A549 treated with DMSO at 1 μM for 4 hours (cell line): ENCODE results near the gene TAF11L3. TPM values are rescaled to one million over a fixed set of nuclear protein-coding genes. Genes with fewer than 3 reads are reported as not detected.

Experiments used
- total RNA-seq: library from RNA; stranded (reverse); fragments of 200-300 nt; extraction: Qiagen RNA extraction; gene quantifications from 5 replicates; pipeline ENCODE4 v1.2.3, GENCODE V29; 2022; ENCODE audit warnings: low read depth

TAF11L3 gene
- not detected in 5 replicates for total RNA-seq

DNA sequence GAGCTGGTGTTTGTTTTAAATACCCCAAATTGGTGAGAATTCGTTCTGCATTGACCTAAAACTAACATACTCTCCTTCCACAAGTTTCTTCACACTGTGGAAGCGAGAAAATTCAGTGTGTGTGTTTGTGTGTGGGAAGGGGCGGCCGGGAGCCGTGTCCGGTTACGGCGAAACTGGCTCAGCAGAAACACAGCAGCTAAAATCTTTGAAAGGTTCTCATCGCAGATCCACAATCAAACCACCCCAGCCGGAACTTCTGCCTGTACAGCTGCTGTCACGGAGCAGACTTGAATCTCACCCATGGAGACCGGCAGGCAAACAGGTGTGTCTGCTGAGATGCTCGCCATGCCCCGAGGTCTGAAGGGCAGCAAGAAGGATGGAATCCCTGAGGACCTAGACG, at the start of gene TAF11L3:
TSS of gene TAF11L3 (plus strand) at position 301 of the 400 bp plus-strand sequence.

DNA sequence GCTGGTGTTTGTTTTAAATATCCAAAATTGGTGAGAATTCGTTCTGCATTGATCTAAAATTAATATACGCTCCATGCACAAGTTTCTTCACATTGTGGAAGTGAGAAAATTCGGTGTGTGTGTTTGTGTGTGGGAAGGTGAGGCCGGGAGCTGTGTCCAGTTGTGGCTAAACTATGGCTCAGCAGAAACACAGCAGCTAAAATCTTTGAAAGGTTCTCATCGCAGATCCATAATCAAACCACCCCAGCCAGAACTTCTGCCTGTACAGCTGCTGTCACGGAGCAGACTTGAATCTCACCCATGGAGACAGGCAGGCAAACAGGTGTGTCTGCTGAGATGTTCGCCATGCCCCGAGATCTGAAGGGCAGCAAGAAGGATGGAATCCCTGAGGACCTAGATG, 20.2 kb upstream of the TAF11L3 start, which contains the start of gene TAF11L2:
TSS of gene TAF11L2 (plus strand) at position 301 of the 400 bp plus-strand sequence.

DNA sequence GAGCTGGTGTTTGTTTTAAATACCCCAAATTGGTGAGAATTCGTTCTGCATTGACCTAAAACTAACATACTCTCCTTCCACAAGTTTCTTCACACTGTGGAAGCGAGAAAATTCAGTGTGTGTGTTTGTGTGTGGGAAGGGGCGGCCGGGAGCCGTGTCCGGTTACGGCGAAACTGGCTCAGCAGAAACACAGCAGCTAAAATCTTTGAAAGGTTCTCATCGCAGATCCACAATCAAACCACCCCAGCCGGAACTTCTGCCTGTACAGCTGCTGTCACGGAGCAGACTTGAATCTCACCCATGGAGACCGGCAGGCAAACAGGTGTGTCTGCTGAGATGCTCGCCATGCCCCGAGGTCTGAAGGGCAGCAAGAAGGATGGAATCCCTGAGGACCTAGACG, 3.3 kb downstream of the TAF11L3 start, which contains the start of gene TAF11L4:
TSS of gene TAF11L4 (plus strand) at position 301 of the 400 bp plus-strand sequence.

DNA sequence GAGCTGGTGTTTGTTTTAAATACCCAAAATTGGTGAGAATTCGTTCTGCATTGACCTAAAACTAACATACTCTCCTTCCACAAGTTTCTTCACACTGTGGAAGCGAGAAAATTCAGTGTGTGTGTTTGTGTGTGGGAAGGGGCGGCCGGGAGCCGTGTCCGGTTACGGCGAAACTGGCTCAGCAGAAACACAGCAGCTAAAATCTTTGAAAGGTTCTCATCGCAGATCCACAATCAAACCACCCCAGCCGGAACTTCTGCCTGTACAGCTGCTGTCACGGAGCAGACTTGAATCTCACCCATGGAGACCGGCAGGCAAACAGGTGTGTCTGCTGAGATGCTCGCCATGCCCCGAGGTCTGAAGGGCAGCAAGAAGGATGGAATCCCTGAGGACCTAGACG, 6.8 kb downstream of the TAF11L3 start, which contains the start of gene TAF11L5:
TSS of gene TAF11L5 (plus strand) at position 301 of the 400 bp plus-strand sequence.

DNA sequence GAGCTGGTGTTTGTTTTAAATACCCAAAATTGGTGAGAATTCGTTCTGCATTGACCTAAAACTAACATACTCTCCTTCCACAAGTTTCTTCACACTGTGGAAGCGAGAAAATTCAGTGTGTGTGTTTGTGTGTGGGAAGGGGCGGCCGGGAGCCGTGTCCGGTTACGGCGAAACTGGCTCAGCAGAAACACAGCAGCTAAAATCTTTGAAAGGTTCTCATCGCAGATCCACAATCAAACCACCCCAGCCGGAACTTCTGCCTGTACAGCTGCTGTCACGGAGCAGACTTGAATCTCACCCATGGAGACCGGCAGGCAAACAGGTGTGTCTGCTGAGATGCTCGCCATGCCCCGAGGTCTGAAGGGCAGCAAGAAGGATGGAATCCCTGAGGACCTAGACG, 10.2 kb downstream of the TAF11L3 start, which contains the start of gene TAF11L6:
TSS of gene TAF11L6 (plus strand) at position 301 of the 400 bp plus-strand sequence.

Other genes starting within 250 kb of the TAF11L3 start
- gene TAF11L2, start 20.1 kb upstream of the TAF11L3 start, total RNA-seq = not detected in 5 replicates
- not detected in 5 replicates for gene TAF11L4, start 3.4 kb downstream of the TAF11L3 start, total RNA-seq
- gene TAF11L5, start 6.9 kb downstream of the TAF11L3 start, total RNA-seq = not detected in 5 replicates
- not detected in 5 replicates for gene TAF11L6, start 10.3 kb downstream of the TAF11L3 start, total RNA-seq
- not detected in 5 replicates for gene TAF11L7, start 67.4 kb downstream of the TAF11L3 start, total RNA-seq
- gene TAF11L8, start 72.6 kb downstream of the TAF11L3 start, total RNA-seq = not detected in 5 replicates
- not detected in 5 replicates for gene TAF11L9, start 76.0 kb downstream of the TAF11L3 start, total RNA-seq
- not detected in 5 replicates for gene TAF11L10, start 79.5 kb downstream of the TAF11L3 start, total RNA-seq
- 0.15 to 0.32 TPM (median 0.29 TPM) in 5 replicates for gene TAF11L11, start 85.8 kb downstream of the TAF11L3 start, total RNA-seq
- gene TAF11L12, start 92.0 kb downstream of the TAF11L3 start, total RNA-seq = 0.09 to 0.24 TPM in 2 of 5 replicates, not detected in the others
- gene TAF11L13, start 113.7 kb downstream of the TAF11L3 start, total RNA-seq = not detected in 5 replicates
- gene TAF11L14, start 116.1 kb downstream of the TAF11L3 start, total RNA-seq = not detected in 5 replicates